IMR-90 (cell line): ENCODE data around the gene CAMTA1.

Source experiments
- CEBPB ChIP-seq: IDR thresholded peaks from 2 replicates; pipeline ENCODE4 v1.6.1; 2012; ENCODE audit warnings: low read depth, low read length, improper control_type of control experiment
- CHD1 ChIP-seq: IDR thresholded peaks from 2 replicates; pipeline ENCODE4 v1.6.1; 2012; ENCODE audit warnings: low read depth, low read length, improper control_type of control experiment
- FOS ChIP-seq: fragments of 150-350 bp; IDR thresholded peaks from 2 replicates; pipeline ENCODE4 v1.6.1; 2016; ENCODE audit warnings: low read depth, low read length
- NFE2L2 ChIP-seq: fragments of 150-350 bp; IDR thresholded peaks from 2 replicates; pipeline ENCODE4 v1.6.1; 2016; ENCODE audit warnings: low read depth, mild to moderate bottlenecking, low read length
- POLR2A ChIP-seq: IDR thresholded peaks from 2 replicates; pipeline ENCODE4 v1.6.1; 2012; ENCODE audit warnings: mild to moderate bottlenecking, low read depth, low read length
- RAD21 ChIP-seq: IDR thresholded peaks from 2 replicates; pipeline ENCODE4 v1.6.1; 2012; ENCODE audit warnings: low read length, improper control_type of control experiment
- RCOR1 ChIP-seq: IDR thresholded peaks from 2 replicates; pipeline ENCODE4 v1.6.1; 2012; ENCODE audit warnings: mild to moderate bottlenecking, low read length, improper control_type of control experiment; ENCODE audit not compliant: insufficient replicate concordance
- RFX5 ChIP-seq: IDR thresholded peaks from 2 replicates; pipeline ENCODE4 v1.8.0; 2012; ENCODE audit warnings: low read depth, mild to moderate bottlenecking, low read length, moderate library complexity
- SMC3 ChIP-seq: fragments of 150-350 bp; IDR thresholded peaks from 2 replicates; pipeline ENCODE4 v1.6.1; 2016; ENCODE audit warnings: low read depth, mild to moderate bottlenecking, antibody characterized with exemption, low read length, moderate library complexity
- TF ChIP-seq, protein P1 (sequence below): fragments of 150-350 bp; IDR thresholded peaks from 2 replicates; pipeline ENCODE4 v1.6.1; 2017; ENCODE audit warnings: mild to moderate bottlenecking, antibody characterized with exemption, low read length, low read depth
- TF ChIP-seq, protein P2 (sequence below): conservative IDR thresholded peaks from 2 replicates; pipeline ENCODE4 v1.5.1; 2012; ENCODE audit warnings: mild to moderate bottlenecking, low read depth, low read length, improper control_type of control experiment
- TF ChIP-seq, protein P3 (sequence below): fragments of 150-350 bp; IDR thresholded peaks from 2 replicates; pipeline ENCODE4 v1.6.1; 2016; ENCODE audit warnings: low read depth, mild to moderate bottlenecking, low read length, moderate library complexity, borderline replicate concordance

DNA sequence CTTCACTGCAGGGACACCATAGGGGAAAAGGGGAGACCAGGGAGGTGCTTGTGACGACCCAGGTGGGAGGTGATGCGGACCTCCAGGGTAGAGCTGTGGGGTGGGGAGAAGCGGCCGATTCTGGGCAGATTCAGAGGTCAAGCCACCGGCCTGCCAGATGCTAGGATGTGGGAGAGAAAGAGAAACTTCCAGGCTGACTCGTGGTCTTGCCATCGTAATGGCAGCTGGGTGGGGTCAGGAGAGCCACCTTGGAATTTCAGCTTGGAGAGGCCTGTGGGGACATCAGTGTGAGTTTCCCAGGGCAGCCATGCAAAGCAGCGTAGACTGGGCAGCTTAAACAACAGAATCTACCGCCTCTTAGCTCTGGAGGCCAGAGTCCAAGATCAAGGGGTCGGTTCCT, 727.8 kb downstream of the CAMTA1 start:
- TF ChIP-seq POLR2A: no peak
- TF ChIP-seq, protein P1, sequence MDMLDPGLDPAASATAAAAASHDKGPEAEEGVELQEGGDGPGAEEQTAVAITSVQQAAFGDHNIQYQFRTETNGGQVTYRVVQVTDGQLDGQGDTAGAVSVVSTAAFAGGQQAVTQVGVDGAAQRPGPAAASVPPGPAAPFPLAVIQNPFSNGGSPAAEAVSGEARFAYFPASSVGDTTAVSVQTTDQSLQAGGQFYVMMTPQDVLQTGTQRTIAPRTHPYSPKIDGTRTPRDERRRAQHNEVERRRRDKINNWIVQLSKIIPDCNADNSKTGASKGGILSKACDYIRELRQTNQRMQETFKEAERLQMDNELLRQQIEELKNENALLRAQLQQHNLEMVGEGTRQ: no peak
- TF ChIP-seq NFE2L2: no peak
- no peak for TF ChIP-seq CHD1
- TF ChIP-seq, protein P2, sequence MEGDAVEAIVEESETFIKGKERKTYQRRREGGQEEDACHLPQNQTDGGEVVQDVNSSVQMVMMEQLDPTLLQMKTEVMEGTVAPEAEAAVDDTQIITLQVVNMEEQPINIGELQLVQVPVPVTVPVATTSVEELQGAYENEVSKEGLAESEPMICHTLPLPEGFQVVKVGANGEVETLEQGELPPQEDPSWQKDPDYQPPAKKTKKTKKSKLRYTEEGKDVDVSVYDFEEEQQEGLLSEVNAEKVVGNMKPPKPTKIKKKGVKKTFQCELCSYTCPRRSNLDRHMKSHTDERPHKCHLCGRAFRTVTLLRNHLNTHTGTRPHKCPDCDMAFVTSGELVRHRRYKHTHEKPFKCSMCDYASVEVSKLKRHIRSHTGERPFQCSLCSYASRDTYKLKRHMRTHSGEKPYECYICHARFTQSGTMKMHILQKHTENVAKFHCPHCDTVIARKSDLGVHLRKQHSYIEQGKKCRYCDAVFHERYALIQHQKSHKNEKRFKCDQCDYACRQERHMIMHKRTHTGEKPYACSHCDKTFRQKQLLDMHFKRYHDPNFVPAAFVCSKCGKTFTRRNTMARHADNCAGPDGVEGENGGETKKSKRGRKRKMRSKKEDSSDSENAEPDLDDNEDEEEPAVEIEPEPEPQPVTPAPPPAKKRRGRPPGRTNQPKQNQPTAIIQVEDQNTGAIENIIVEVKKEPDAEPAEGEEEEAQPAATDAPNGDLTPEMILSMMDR: no peak
- TF ChIP-seq, protein P3, sequence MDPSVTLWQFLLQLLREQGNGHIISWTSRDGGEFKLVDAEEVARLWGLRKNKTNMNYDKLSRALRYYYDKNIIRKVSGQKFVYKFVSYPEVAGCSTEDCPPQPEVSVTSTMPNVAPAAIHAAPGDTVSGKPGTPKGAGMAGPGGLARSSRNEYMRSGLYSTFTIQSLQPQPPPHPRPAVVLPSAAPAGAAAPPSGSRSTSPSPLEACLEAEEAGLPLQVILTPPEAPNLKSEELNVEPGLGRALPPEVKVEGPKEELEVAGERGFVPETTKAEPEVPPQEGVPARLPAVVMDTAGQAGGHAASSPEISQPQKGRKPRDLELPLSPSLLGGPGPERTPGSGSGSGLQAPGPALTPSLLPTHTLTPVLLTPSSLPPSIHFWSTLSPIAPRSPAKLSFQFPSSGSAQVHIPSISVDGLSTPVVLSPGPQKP: no peak
- no peak for TF ChIP-seq CEBPB
- TF ChIP-seq RAD21: no peak
- no peak for TF ChIP-seq RCOR1
- no peak for TF ChIP-seq FOS
- TF ChIP-seq SMC3: no peak
- no peak for TF ChIP-seq RFX5
